Mucosa of descending colon (tissue), 3 donors: ENCODE measurements around the gene PRKCE. TPM values are rescaled to one million over a fixed set of nuclear protein-coding genes. Genes with fewer than 3 reads are reported as not detected.

ENCODE experiments used
- ATAC-seq: fragments of 200-7000 bp; cut with Tn5 transposase; one replicate; pipeline ENCODE4 v1.9.1; 2020; ENCODE audit warnings: mild to moderate bottlenecking, moderate library complexity
- DNase-seq, 3 donors: peaks; one replicate each; pipeline ENCODE4 v3.0.0-alpha.2; 2020
- H3K36me3 ChIP-seq: fragments of 200-600 bp; one replicate; pipeline ENCODE4 v1.8.0; 2021; ENCODE audit warnings: low read depth, mild to moderate bottlenecking
- H3K4me1 ChIP-seq: fragments of 200-600 bp; one replicate; pipeline ENCODE4 v1.8.0; 2021; ENCODE audit warnings: low read depth, mild to moderate bottlenecking
- H3K4me3 ChIP-seq: fragments of 200-600 bp; one replicate; pipeline ENCODE4 v1.8.0; 2021; ENCODE audit warnings: mild to moderate bottlenecking
- H3K9me3 ChIP-seq: fragments of 200-600 bp; one replicate; pipeline ENCODE4 v1.8.0; 2021; ENCODE audit warnings: mild to moderate bottlenecking
- CTCF ChIP-seq: fragments of 200-600 bp; IDR thresholded peaks from one replicate; pipeline ENCODE4 v1.8.0; 2022; ENCODE audit warnings: antibody characterized with exemption, mild to moderate bottlenecking
- intact Hi-C, 2 donors: fragments of 100-400 bp; cut with DNase I in 1 of 2; cut with micrococcal nuclease in 1 of 2; formaldehyde crosslinking; loops; one replicate each; pipeline versions ENCODE4 v1.11.0 to v1.11.1; 2022; cut with DNase I, micrococcal nuclease
- total RNA-seq, 3 donors: library from RNA; stranded (reverse); fragmentation: NEBNext Ultra II Directional in 2 of 3; extraction: Animal tissue kit (Norgen Biotek cat#: 25700) in 2 of 3; gene quantifications; one replicate each; pipeline versions ENCODE4 v1.2.1 to v1.2.4, GENCODE V29; 2021 to 2023
- donor health status: DM: no; HTN: no; CAD: no; lungs with moderate emphysema.
- donor health status: DM: no; HTN: no; CAD: no.
- donor health status: DM: no; HTN: yes; CAD: no.

The PRKCE gene
- total RNA-seq, 3 donors from 2014 or later = 24.5 to 52.0 (median 32.7) TPM

- DNase-seq (no peak), ATAC-seq (peak; percentile 63)
- H3K9me3 ChIP-seq = no peaks in the 10 kb centered on the region
- H3K36me3 ChIP-seq = no peaks in the 10 kb centered on the region
- H3K4me3 ChIP-seq = no peak overlapping the region
- peaks cover 5% of the 10 kb centered on the region for H3K4me1 ChIP-seq
- intact Hi-C loops = no loop called here
- no peak for TF ChIP-seq CTCF
Observed at GRCh38 chr2:45884126-45884525, 232.7 kb downstream of the PRKCE start.

- H3K36me3 ChIP-seq = no peaks in the 10 kb centered on the region
- H3K9me3 ChIP-seq = no peaks in the 10 kb centered on the region
- TF ChIP-seq CTCF = no peak
- H3K4me3 ChIP-seq = no peak overlapping the region
- ATAC-seq = no peak
- intact Hi-C loops = no loop called here
- no peak for DNase-seq
- peaks cover 5% of the 10 kb centered on the region for H3K4me1 ChIP-seq
Observed at GRCh38 chr2:45885171-45885621, 233.7 kb downstream of the PRKCE start.

GRCh38 chr2:45886171-45886663 is 234.7 kb downstream of the PRKCE start:
- no peak for DNase-seq
- ATAC-seq = no peak
- TF ChIP-seq CTCF = no peak
- H3K9me3 ChIP-seq = no peaks in the 10 kb centered on the region
- H3K4me1 ChIP-seq = peaks cover 5% of the 10 kb centered on the region
- H3K4me3 ChIP-seq = no peak overlapping the region
- intact Hi-C loops = no loop called here
- H3K36me3 ChIP-seq = no peaks in the 10 kb centered on the region

GRCh38 chr2:45888167-45888566 is 236.7 kb downstream of the PRKCE start:
- intact Hi-C loops = no loop called here
- Histone ChIP-seq H3K4me3 (no peak overlapping the region), H3K36me3 (no peaks in the 10 kb centered on the region), H3K4me1 (peaks cover 5% of the 10 kb centered on the region), H3K9me3 (no peaks in the 10 kb centered on the region)
- no peak for TF ChIP-seq CTCF
- DNase-seq (no peak), ATAC-seq (no peak)

GRCh38 chr2:45888641-45889040 is 237.2 kb downstream of the PRKCE start:
- DNase-seq (no peak), ATAC-seq (no peak)
- no peak for TF ChIP-seq CTCF
- Histone ChIP-seq H3K4me3 (no peak overlapping the region), H3K36me3 (no peaks in the 10 kb centered on the region), H3K4me1 (peaks cover 5% of the 10 kb centered on the region), H3K9me3 (no peaks in the 10 kb centered on the region)
- intact Hi-C loops = no loop called here

- H3K9me3 ChIP-seq = no peaks in the 10 kb centered on the region
- ATAC-seq = peak; percentile 35
- DNase-seq = no peak
- H3K4me3 ChIP-seq = no peak overlapping the region
- TF ChIP-seq CTCF = no peak
- intact Hi-C loops = no loop called here
- H3K4me1 ChIP-seq = peaks cover 5% of the 10 kb centered on the region
- no peaks in the 10 kb centered on the region for H3K36me3 ChIP-seq
Observed at GRCh38 chr2:45889053-45889452, 237.6 kb downstream of the PRKCE start.
